D721Med (cell line): Measurements from ENCODE around the gene TPRA1.

Source experiments
- DNase-seq: peaks from one replicate; pipeline ENCODE4 v3.0.0; 2011; ENCODE audit warnings: low spot score; ENCODE audit not compliant: insufficient read length
- FAIRE-seq: peaks from 2 replicates; lab custom pipeline; 2011; peaks lifted over from hg19 to GRCh38; lab: Jason Lieb, UNC
- CTCF ChIP-seq: IDR thresholded peaks from 2 replicates; pipeline ENCODE4 v1.5.1; 2012; ENCODE audit warnings: mild to moderate bottlenecking, control low read depth; ENCODE audit not compliant: insufficient read depth; ENCODE audit errors: missing control alignments

Gene TPRA1

DNA sequence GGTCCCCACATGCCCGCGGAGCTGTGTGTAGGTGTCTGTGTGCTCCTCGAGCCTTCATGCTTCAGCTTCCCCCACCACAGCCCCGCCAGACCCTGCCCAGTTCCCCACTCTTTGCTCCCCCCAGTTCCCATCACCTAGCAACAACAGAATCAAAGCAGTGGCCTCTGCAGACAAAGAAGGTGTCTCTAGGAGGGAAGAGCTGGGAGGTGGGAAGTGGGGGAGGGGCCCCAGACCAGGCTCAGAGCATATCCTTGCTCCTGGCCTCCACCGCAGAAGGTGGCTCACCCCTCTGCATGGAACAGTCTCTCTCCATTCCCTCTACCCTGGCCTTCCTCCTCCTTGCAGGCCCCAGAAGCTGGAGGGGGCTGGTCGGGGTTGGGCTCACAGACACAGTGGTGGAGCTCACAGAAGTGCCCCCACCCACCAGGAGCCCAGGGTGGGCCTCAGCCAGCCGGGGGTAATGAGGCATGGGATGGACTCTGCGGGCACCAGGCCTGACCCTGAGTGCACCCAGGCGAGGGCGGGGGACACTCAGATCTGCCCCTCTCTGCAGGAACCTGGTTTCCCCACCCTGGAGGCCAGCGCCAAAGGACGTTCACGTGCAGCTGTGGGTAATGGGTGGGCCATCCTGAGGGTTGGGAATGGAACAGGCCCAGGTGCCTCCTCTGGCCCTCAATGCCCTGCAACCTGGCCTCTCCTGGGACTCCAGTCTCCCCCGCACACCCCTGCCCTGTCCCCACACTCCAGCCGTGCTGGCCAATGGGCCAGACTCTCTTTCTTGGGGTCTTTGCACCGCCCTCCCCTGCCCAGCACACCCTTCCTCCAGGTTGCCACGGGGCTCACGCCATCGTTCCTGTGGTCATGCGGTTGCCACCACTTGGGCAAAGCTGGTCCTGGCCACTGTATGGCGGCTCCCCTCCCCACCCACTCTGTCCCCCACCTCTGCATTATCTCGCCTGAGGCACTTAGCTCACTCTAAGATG is 53.4 kb downstream of the TPRA1 start:
- no peak for TF ChIP-seq CTCF
- FAIRE-seq (no peak), DNase-seq (no peak)

- TF ChIP-seq CTCF = no peak
- FAIRE-seq (no peak), DNase-seq (no peak)
Observed at GRCh38 chr3:127535901-127536829, 54.4 kb downstream of the TPRA1 start.

GRCh38 chr3:127535106-127535785 is 55.3 kb downstream of the TPRA1 start:
- FAIRE-seq (no peak), DNase-seq (no peak)
- no peak for TF ChIP-seq CTCF

GRCh38 chr3:127534564-127534963 is 56.0 kb downstream of the TPRA1 start:
- no peak for FAIRE-seq
- DNase-seq = no peak
- no peak for TF ChIP-seq CTCF

DNA sequence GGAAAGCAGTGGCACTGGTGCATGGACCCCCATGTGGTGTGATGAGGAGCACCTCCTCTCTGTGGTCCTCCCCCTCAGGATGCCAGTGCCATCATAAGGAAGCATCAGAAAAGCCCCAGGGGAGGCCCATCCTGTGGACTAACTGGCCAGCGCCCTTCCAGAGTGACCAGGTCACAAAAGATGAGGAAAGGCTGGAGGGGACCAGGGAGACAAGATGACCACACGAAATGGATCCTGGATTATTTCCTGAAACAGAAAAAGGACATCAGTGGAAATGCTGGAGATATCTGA is 56.4 kb downstream of the TPRA1 start:
- DNase-seq (no peak), FAIRE-seq (no peak)
- TF ChIP-seq CTCF = no peak

DNA sequence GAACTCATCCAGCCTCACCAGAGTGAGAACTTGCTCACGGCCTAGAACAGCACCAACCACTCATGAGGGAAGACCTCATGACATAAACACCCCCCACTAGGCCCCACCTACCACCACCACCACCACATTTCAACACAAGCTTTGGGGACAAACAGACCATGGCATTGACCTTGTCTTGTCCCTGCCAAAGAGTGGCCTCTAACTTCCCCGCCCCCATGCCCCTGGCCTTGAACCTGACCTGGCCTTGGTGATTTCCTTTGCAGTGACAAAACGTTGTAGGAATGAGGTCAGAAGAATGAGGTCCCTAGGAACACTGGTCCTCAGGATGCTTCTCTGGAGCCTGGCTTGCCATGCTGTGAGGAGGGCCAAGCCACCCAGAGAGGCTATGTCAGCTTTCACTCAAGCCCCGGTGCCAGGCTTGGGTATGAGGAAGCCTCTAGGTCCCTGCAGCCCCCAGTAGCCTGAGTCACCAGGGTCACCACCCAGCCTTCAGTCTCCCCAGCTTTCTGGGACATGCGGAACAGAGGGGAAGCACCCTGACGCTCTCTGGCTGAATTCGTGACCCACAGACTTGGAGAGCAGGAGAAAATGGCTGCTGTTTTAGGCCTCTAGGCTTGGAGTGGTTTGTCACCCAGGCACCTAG is 57.9 kb downstream of the TPRA1 start:
- no peak for DNase-seq
- no peak for TF ChIP-seq CTCF
- FAIRE-seq = no peak
